ENCODE results near the gene TUBE1. TPM values are rescaled to one million over a fixed set of nuclear protein-coding genes. Genes with fewer than 3 reads are reported as not detected.

Gene TUBE1
- total RNA-seq (10 to 100 TPM; 37.4 to 55.0 TPM), polyA plus RNA-seq (ENCODE audit: insufficient read length in 2 of 2) (10 to 100 TPM; 51.5 to 58.1 TPM)
- long read RNA-seq, donor 1, transcript TUBE1-201 (6 exons, 726 nt): minor isoform, 6 of 48 reads
- long read RNA-seq, donor 1, transcript TUBE1-207 (1 exons, 3,610 nt): major isoform, 30 of 48 reads
- long read RNA-seq, donor 1, partial matches to known transcripts: 5 of 48 reads
- long read RNA-seq, donor 1, other reads (novel, unspliced or antisense): 5 of 48 reads
- long read RNA-seq, donor 2, transcript TUBE1-207 (1 exons, 3,610 nt): major isoform, 5 of 5 reads
- long read RNA-seq, donor 2, partial matches to known transcripts: 0 of 5 reads
- long read RNA-seq, donor 2, other reads (novel, unspliced or antisense): 0 of 5 reads
- long read RNA-seq, donor 3, transcript TUBE1-207 (1 exons, 3,610 nt): major isoform, 5 of 81 reads
- long read RNA-seq, donor 3, partial matches to known transcripts: 60 of 81 reads
- long read RNA-seq, donor 3, other reads (novel, unspliced or antisense): 14 of 81 reads
- long read RNA-seq, donor 4, transcript TUBE1-201 (6 exons, 726 nt): minor isoform, 7 of 31 reads
- long read RNA-seq, donor 4, transcript TUBE1-207 (1 exons, 3,610 nt): major isoform, 15 of 31 reads
- long read RNA-seq, donor 4, transcript TUBE1-202 (12 exons, 2,142 nt): minor isoform, 8 of 31 reads
- long read RNA-seq, donor 4, partial matches to known transcripts: 0 of 31 reads
- long read RNA-seq, donor 4, other reads (novel, unspliced or antisense): 0 of 31 reads

- Histone ChIP-seq H3K9me3 (ENCODE audit: control insufficient read depth, insufficient read depth, low read length) (no peaks in the 10 kb centered on the region), H3K27ac (ENCODE audit: low read depth, low read length) (peak within 1 kb of the TSS; percentile 96), H3K4me3 (ENCODE audit: low read depth, low read length) (peak within 1 kb of the TSS; percentile 98), H3K36me3 (ENCODE audit: control insufficient read depth, insufficient read depth, low read length) (peaks cover 5% of the 10 kb centered on the region), H3K4me1 (ENCODE audit: control insufficient read depth, insufficient read depth, low read length) (no peaks in the 10 kb centered on the region), H3K27me3 (ENCODE audit: control insufficient read depth, insufficient read depth, low read length) (no peaks in the 10 kb centered on the region)
- peak; percentile 86 to 99 (median 92) for DNase-seq (ENCODE audit: low read depth in 4 of 6, low spot score in 6 of 6)
- under 1% methylated on average over 52 of the region's 60 CpGs for WGBS (ENCODE audit: insufficient coverage)
Observed at GRCh38 chr6:112087136-112087911, at the start of gene TUBE1, which contains the start of gene FAM229B. Gene TUBE1, minus strand, starts transcription at chr6:112087482. Its CDS starts 48 bp downstream, at chr6:112087434. Gene FAM229B, plus strand, starts transcription at chr6:112087591. Its CDS starts 11,693 bp downstream, at chr6:112099284.

GRCh38 chr6:112130878-112131277 is 43.6 kb upstream of the TUBE1 start:
- no peak overlapping the region for H3K4me3 ChIP-seq (ENCODE audit: low read depth, low read length)
- H3K9me3 ChIP-seq (ENCODE audit: control insufficient read depth, insufficient read depth, low read length): no peaks in the 10 kb centered on the region
- H3K36me3 ChIP-seq (ENCODE audit: control insufficient read depth, insufficient read depth, low read length): no peaks in the 10 kb centered on the region
- no peak overlapping the region for H3K27ac ChIP-seq (ENCODE audit: low read depth, low read length)
- no peak for DNase-seq (ENCODE audit: low read depth in 4 of 6, low spot score in 6 of 6)
- H3K27me3 ChIP-seq (ENCODE audit: control insufficient read depth, insufficient read depth, low read length): no peaks in the 10 kb centered on the region
- WGBS (ENCODE audit: insufficient coverage): no CpG with 5 or more reads among the region's 3 CpGs
- no peaks in the 10 kb centered on the region for H3K4me1 ChIP-seq (ENCODE audit: control insufficient read depth, insufficient read depth, low read length)

GRCh38 chr6:112128208-112128607 is 40.9 kb upstream of the TUBE1 start:
- Histone ChIP-seq H3K4me3 (ENCODE audit: low read depth, low read length) (no peak overlapping the region), H3K36me3 (ENCODE audit: control insufficient read depth, insufficient read depth, low read length) (no peaks in the 10 kb centered on the region), H3K4me1 (ENCODE audit: control insufficient read depth, insufficient read depth, low read length) (no peaks in the 10 kb centered on the region), H3K27ac (ENCODE audit: low read depth, low read length) (no peak overlapping the region), H3K27me3 (ENCODE audit: control insufficient read depth, insufficient read depth, low read length) (no peaks in the 10 kb centered on the region), H3K9me3 (ENCODE audit: control insufficient read depth, insufficient read depth, low read length) (no peaks in the 10 kb centered on the region)
- DNase-seq (ENCODE audit: low read depth in 4 of 6, low spot score in 6 of 6): no peak
- 89% methylated on average over 5 of the region's 5 CpGs for WGBS (ENCODE audit: insufficient coverage)

GRCh38 chr6:112123982-112124381 is 36.7 kb upstream of the TUBE1 start:
- DNase-seq (ENCODE audit: low read depth in 4 of 6, low spot score in 6 of 6): no peak
- no peak overlapping the region for H3K4me3 ChIP-seq (ENCODE audit: low read depth, low read length)
- WGBS (ENCODE audit: insufficient coverage): no CpG with 5 or more reads among the region's 1 CpG
- no peak overlapping the region for H3K27ac ChIP-seq (ENCODE audit: low read depth, low read length)
- no peaks in the 10 kb centered on the region for H3K27me3 ChIP-seq (ENCODE audit: control insufficient read depth, insufficient read depth, low read length)
- no peaks in the 10 kb centered on the region for H3K9me3 ChIP-seq (ENCODE audit: control insufficient read depth, insufficient read depth, low read length)
- H3K36me3 ChIP-seq (ENCODE audit: control insufficient read depth, insufficient read depth, low read length): no peaks in the 10 kb centered on the region
- H3K4me1 ChIP-seq (ENCODE audit: control insufficient read depth, insufficient read depth, low read length): no peaks in the 10 kb centered on the region

- no peak overlapping the region for H3K4me3 ChIP-seq (ENCODE audit: low read depth, low read length)
- H3K36me3 ChIP-seq (ENCODE audit: control insufficient read depth, insufficient read depth, low read length): no peaks in the 10 kb centered on the region
- H3K27me3 ChIP-seq (ENCODE audit: control insufficient read depth, insufficient read depth, low read length): no peaks in the 10 kb centered on the region
- no peaks in the 10 kb centered on the region for H3K4me1 ChIP-seq (ENCODE audit: control insufficient read depth, insufficient read depth, low read length)
- no peak for DNase-seq (ENCODE audit: low read depth in 4 of 6, low spot score in 6 of 6)
- H3K9me3 ChIP-seq (ENCODE audit: control insufficient read depth, insufficient read depth, low read length): no peaks in the 10 kb centered on the region
- WGBS (ENCODE audit: insufficient coverage): 77% methylated on average over 1 of the region's 2 CpGs
- no peak overlapping the region for H3K27ac ChIP-seq (ENCODE audit: low read depth, low read length)
Observed at GRCh38 chr6:112122756-112123155, 35.5 kb upstream of the TUBE1 start.

GRCh38 chr6:112118034-112118433 is 30.8 kb upstream of the TUBE1 start:
- H3K36me3 ChIP-seq (ENCODE audit: control insufficient read depth, insufficient read depth, low read length): no peaks in the 10 kb centered on the region
- no peaks in the 10 kb centered on the region for H3K27me3 ChIP-seq (ENCODE audit: control insufficient read depth, insufficient read depth, low read length)
- H3K27ac ChIP-seq (ENCODE audit: low read depth, low read length): no peak overlapping the region
- no peak for DNase-seq (ENCODE audit: low read depth in 4 of 6, low spot score in 6 of 6)
- H3K4me3 ChIP-seq (ENCODE audit: low read depth, low read length): no peak overlapping the region
- H3K4me1 ChIP-seq (ENCODE audit: control insufficient read depth, insufficient read depth, low read length): no peaks in the 10 kb centered on the region
- H3K9me3 ChIP-seq (ENCODE audit: control insufficient read depth, insufficient read depth, low read length): no peaks in the 10 kb centered on the region

GRCh38 chr6:112117554-112117953 is 30.3 kb upstream of the TUBE1 start:
- H3K9me3 ChIP-seq (ENCODE audit: control insufficient read depth, insufficient read depth, low read length): no peaks in the 10 kb centered on the region
- WGBS (ENCODE audit: insufficient coverage): 100% methylated on average over 1 of the region's 1 CpG
- no peaks in the 10 kb centered on the region for H3K36me3 ChIP-seq (ENCODE audit: control insufficient read depth, insufficient read depth, low read length)
- no peak overlapping the region for H3K27ac ChIP-seq (ENCODE audit: low read depth, low read length)
- no peaks in the 10 kb centered on the region for H3K4me1 ChIP-seq (ENCODE audit: control insufficient read depth, insufficient read depth, low read length)
- no peaks in the 10 kb centered on the region for H3K27me3 ChIP-seq (ENCODE audit: control insufficient read depth, insufficient read depth, low read length)
- no peak overlapping the region for H3K4me3 ChIP-seq (ENCODE audit: low read depth, low read length)
- DNase-seq (ENCODE audit: low read depth in 4 of 6, low spot score in 6 of 6): no peak

GRCh38 chr6:112116221-112116620 is 28.9 kb upstream of the TUBE1 start:
- H3K4me3 ChIP-seq (ENCODE audit: low read depth, low read length): no peak overlapping the region
- WGBS (ENCODE audit: insufficient coverage): no CpG with 5 or more reads among the region's 1 CpG
- H3K27ac ChIP-seq (ENCODE audit: low read depth, low read length): no peak overlapping the region
- no peaks in the 10 kb centered on the region for H3K36me3 ChIP-seq (ENCODE audit: control insufficient read depth, insufficient read depth, low read length)
- no peak for DNase-seq (ENCODE audit: low read depth in 4 of 6, low spot score in 6 of 6)
- H3K27me3 ChIP-seq (ENCODE audit: control insufficient read depth, insufficient read depth, low read length): no peaks in the 10 kb centered on the region
- H3K9me3 ChIP-seq (ENCODE audit: control insufficient read depth, insufficient read depth, low read length): no peaks in the 10 kb centered on the region
- H3K4me1 ChIP-seq (ENCODE audit: control insufficient read depth, insufficient read depth, low read length): no peaks in the 10 kb centered on the region

GRCh38 chr6:112114577-112115223 is 27.4 kb upstream of the TUBE1 start:
- Histone ChIP-seq H3K4me3 (ENCODE audit: low read depth, low read length) (no peak overlapping the region), H3K36me3 (ENCODE audit: control insufficient read depth, insufficient read depth, low read length) (no peaks in the 10 kb centered on the region), H3K9me3 (ENCODE audit: control insufficient read depth, insufficient read depth, low read length) (no peaks in the 10 kb centered on the region), H3K4me1 (ENCODE audit: control insufficient read depth, insufficient read depth, low read length) (no peaks in the 10 kb centered on the region), H3K27ac (ENCODE audit: low read depth, low read length) (no peak overlapping the region), H3K27me3 (ENCODE audit: control insufficient read depth, insufficient read depth, low read length) (no peaks in the 10 kb centered on the region)
- no CpG with 5 or more reads among the region's 3 CpGs for WGBS (ENCODE audit: insufficient coverage)
- no peak for DNase-seq (ENCODE audit: low read depth in 4 of 6, low spot score in 6 of 6)
